GM23338 (cell line): Measurements from ENCODE around the gene BANP. TPM values are rescaled to one million over a fixed set of nuclear protein-coding genes. Genes with fewer than 3 reads are reported as not detected.

Experiments used
- CREB1 ChIP-seq: fragments of 250-450 bp; sonication (Bioruptor Pico); IDR thresholded peaks from 2 replicates; pipeline ENCODE4 v1.5.0; 2020; ENCODE audit warnings: low read depth, mild to moderate bottlenecking, moderate library complexity
- EZH2 ChIP-seq: fragments of 200-600 bp; sonication (generic); IDR thresholded peaks from one replicate; pipeline ENCODE4 v1.8.0; 2017; ENCODE audit warnings: antibody characterized with exemption, mild to moderate bottlenecking, low read depth; ENCODE audit not compliant: unreplicated experiment
- EZH2phosphoT487 ChIP-seq: fragments of 200-600 bp; sonication (generic); IDR thresholded peaks from one replicate; pipeline ENCODE4 v1.8.1; 2018; ENCODE audit warnings: antibody characterized with exemption; ENCODE audit not compliant: unreplicated experiment
- JUNB ChIP-seq: IDR thresholded peaks from one replicate; pipeline ENCODE4 v1.6.1; 2016; ENCODE audit warnings: antibody characterized with exemption; ENCODE audit not compliant: unreplicated experiment
- NANOG ChIP-seq: IDR thresholded peaks from 2 replicates; pipeline ENCODE4 v1.6.1; 2016; ENCODE audit warnings: antibody characterized with exemption, borderline replicate concordance
- POLR2AphosphoS5 ChIP-seq: IDR thresholded peaks from 2 replicates; pipeline ENCODE4 v1.6.1; 2016; ENCODE audit warnings: antibody characterized with exemption, low read depth
- REST ChIP-seq: IDR thresholded peaks from one replicate; pipeline ENCODE4 v1.6.1; 2018; ENCODE audit warnings: antibody characterized with exemption; ENCODE audit not compliant: unreplicated experiment
- ZNF114 ChIP-seq: fragments of 250-450 bp; sonication (Bioruptor Pico); IDR thresholded peaks from 2 replicates; pipeline ENCODE4 v1.5.0; 2020; ENCODE audit warnings: mild to moderate bottlenecking, moderate library complexity
- ZNF331 ChIP-seq: fragments of 250-450 bp; sonication (Bioruptor Pico); IDR thresholded peaks from 2 replicates; pipeline ENCODE4 v1.5.0; 2020; ENCODE audit warnings: low read depth, mild to moderate bottlenecking, moderate library complexity
- ZNF462 ChIP-seq: fragments of 250-450 bp; sonication (Bioruptor Pico); IDR thresholded peaks from 2 replicates; pipeline ENCODE4 v1.5.0; 2020; ENCODE audit warnings: mild to moderate bottlenecking, moderate library complexity
- polyA plus RNA-seq: library from polyadenylated mRNA; unstranded; fragments of >200 nt; fragmentation: Nextera tagmentation; extraction: Ambion mirVana; gene quantifications from 2 replicates; pipeline ENCODE4 v1.2.1, GENCODE V29; 2016
- total RNA-seq: library from RNA; depleted of rRNA; stranded (reverse); fragments of >200 nt; shearing (Covaris generic); gene quantifications from 2 replicates; pipeline ENCODE4 v1.2.3, GENCODE V29; 2014
- TF ChIP-seq, protein P1 (sequence below): IDR thresholded peaks from 2 replicates; pipeline ENCODE4 v1.6.1; 2016; ENCODE audit warnings: antibody characterized with exemption

The BANP gene
- total and polyA plus RNA-seq, 2 experiments from 2014 or later = 22.3 to 48.0 TPM

DNA sequence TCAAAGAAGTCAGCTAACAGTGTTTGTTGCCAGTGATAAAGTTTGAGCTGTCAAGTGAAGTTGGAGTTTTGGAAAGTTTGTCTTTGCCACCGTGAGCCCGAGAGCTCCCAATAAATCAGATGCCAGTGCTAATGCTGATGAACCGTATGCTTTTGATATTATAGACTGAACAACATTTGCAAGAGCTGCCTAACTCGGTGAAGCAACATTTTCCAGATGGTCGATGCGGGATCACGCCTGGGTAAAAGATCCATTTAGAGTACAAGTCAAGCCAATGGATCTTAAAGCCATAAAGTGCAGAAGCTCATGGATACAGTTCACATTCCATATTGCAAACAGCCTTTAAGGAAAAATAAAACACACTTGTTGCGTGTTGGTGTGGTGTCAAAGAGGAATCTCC is 9.6 kb downstream of the BANP start (continued):
- TF ChIP-seq ZNF462 (CRISPR knock-in tag) = no peak
- no peak for TF ChIP-seq REST
- TF ChIP-seq EZH2 = no peak
- no peak for TF ChIP-seq NANOG
- TF ChIP-seq EZH2phosphoT487 = no peak
- TF ChIP-seq ZNF331 = no peak
- TF ChIP-seq JUNB = no peak
- no peak for TF ChIP-seq POLR2AphosphoS5
- no peak for TF ChIP-seq ZNF114
- TF ChIP-seq, protein P1, sequence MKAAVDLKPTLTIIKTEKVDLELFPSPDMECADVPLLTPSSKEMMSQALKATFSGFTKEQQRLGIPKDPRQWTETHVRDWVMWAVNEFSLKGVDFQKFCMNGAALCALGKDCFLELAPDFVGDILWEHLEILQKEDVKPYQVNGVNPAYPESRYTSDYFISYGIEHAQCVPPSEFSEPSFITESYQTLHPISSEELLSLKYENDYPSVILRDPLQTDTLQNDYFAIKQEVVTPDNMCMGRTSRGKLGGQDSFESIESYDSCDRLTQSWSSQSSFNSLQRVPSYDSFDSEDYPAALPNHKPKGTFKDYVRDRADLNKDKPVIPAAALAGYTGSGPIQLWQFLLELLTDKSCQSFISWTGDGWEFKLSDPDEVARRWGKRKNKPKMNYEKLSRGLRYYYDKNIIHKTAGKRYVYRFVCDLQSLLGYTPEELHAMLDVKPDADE = no peak
- TF ChIP-seq CREB1 (CRISPR knock-in tag) = no peak
